OCI-LY7 (cell line): ENCODE measurements around the gene PRSS38. TPM values are rescaled to one million over a fixed set of nuclear protein-coding genes. Genes with fewer than 3 reads are reported as not detected.

Experiments used
- BruUV-seq: library from RNA; stranded (reverse); fragments of 400-500 nt; replicated peaks from 2 replicates; lab custom pipeline; 2021; lab: Mats Ljungman, UMichigan
- CTCF ChIA-PET: fragments of 300-600 bp; sonication (Branson Sonifier 250); formaldehyde crosslinking; loops from one replicate; lab custom pipeline; 2022; ENCODE audit warnings: antibody characterized with exemption; ENCODE audit not compliant: unreplicated experiment; lab: Charles Lee
- POLR2A ChIA-PET: fragments of 300-600 bp; sonication (Branson Sonifier 250); formaldehyde crosslinking; loops from one replicate; lab custom pipeline; 2022; ENCODE audit warnings: antibody characterized with exemption; lab: Charles Lee
- DNase-seq: peaks from one replicate; pipeline ENCODE4 v3.0.0-alpha.2; 2015; ENCODE audit warnings: low spot score
- H2AFZ ChIP-seq: fragments of 200-600 bp; sonication (generic), shearing (Covaris generic); 2 replicates; pipeline ENCODE4 v1.6.1; 2014; ENCODE audit warnings: mild to moderate bottlenecking, antibody characterized with exemption, low read length, moderate library complexity
- H3K27ac ChIP-seq: fragments of 200-600 bp; sonication (generic); 2 replicates; pipeline ENCODE4 v1.5.1; 2014; ENCODE audit warnings: mixed run types, low read depth, mild to moderate bottlenecking, moderate library complexity, low read length, inconsistent platforms; ENCODE audit not compliant: poor library complexity, severe bottlenecking
- H3K36me3 ChIP-seq: fragments of 200-600 bp; sonication (generic); 2 replicates; pipeline ENCODE4 v1.6.1; 2014; ENCODE audit warnings: mild to moderate bottlenecking, antibody characterized with exemption, low read length, moderate library complexity, mixed read lengths; ENCODE audit not compliant: insufficient read depth
- H3K4me1 ChIP-seq: fragments of 200-600 bp; sonication (generic); 2 replicates; pipeline ENCODE4 v1.5.1; 2014; ENCODE audit warnings: mild to moderate bottlenecking, low read length; ENCODE audit not compliant: insufficient read depth, poor library complexity, severe bottlenecking
- H3K4me2 ChIP-seq: fragments of 200-600 bp; sonication (generic); 2 replicates; pipeline ENCODE4 v1.6.1; 2014; ENCODE audit warnings: mild to moderate bottlenecking, low read length
- H3K4me3 ChIP-seq: fragments of 200-600 bp; sonication (generic); 2 replicates; pipeline ENCODE4 v1.5.1; 2014; ENCODE audit warnings: mild to moderate bottlenecking, low read depth, low read length; ENCODE audit not compliant: poor library complexity, severe bottlenecking
- H3K79me2 ChIP-seq: fragments of 200-600 bp; sonication (generic); 2 replicates; pipeline ENCODE4 v1.6.1; 2016; ENCODE audit warnings: low read depth, mild to moderate bottlenecking, low read length, moderate library complexity, mixed read lengths; ENCODE audit not compliant: insufficient read depth
- H3K9me2 ChIP-seq: fragments of 200-600 bp; sonication (generic); 2 replicates; pipeline ENCODE4 v1.6.1; 2016; ENCODE audit warnings: mild to moderate bottlenecking, low read length, mixed read lengths; ENCODE audit not compliant: insufficient read depth
- H3K9me3 ChIP-seq: fragments of 200-600 bp; sonication (generic); 2 replicates; pipeline ENCODE4 v1.6.1; 2014; ENCODE audit warnings: mild to moderate bottlenecking, mixed run types, low read length, mixed read lengths
- H4K20me1 ChIP-seq: fragments of 200-600 bp; sonication (generic); 2 replicates; pipeline ENCODE4 v1.6.1; 2014; ENCODE audit warnings: mild to moderate bottlenecking, antibody characterized with exemption, low read length, moderate library complexity, mixed read lengths; ENCODE audit not compliant: insufficient read depth
- EZH2phosphoT487 ChIP-seq: fragments of 200-600 bp; sonication (generic); IDR thresholded peaks from 2 replicates; pipeline ENCODE4 v1.6.1; 2018; ENCODE audit warnings: low read depth, borderline replicate concordance, mild to moderate bottlenecking, mixed run types, antibody characterized with exemption, low read length, moderate library complexity, mixed read lengths
- intact Hi-C: fragments of 100-400 bp; cut with micrococcal nuclease; formaldehyde crosslinking; loops from one replicate; pipeline ENCODE4 v1.10.0; 2022; ENCODE audit not compliant: unreplicated experiment
- total RNA-seq, 2 experiments: library from RNA; depleted of rRNA in 1 of 2; stranded (reverse); fragments of >200 nt in 1 of 2; shearing (Covaris generic) in 1 of 2; gene quantifications; 2 replicates each; pipeline ENCODE4 v1.2.3, GENCODE V29; 2014 to 2022
- TF ChIP-seq, protein P1 (sequence below): fragments of 200-600 bp; sonication (generic); conservative IDR thresholded peaks from 2 replicates; pipeline ENCODE4 v1.5.1; 2014; ENCODE audit warnings: mild to moderate bottlenecking, antibody characterized with exemption, low read length, moderate library complexity, mixed read lengths

PRSS38 gene
- total RNA-seq, 2 experiments from 2014 or later = not detected

GRCh38 chr1:227793948-227794816 is 21.3 kb upstream of the PRSS38 start:
- no peaks in the 10 kb centered on the region for H3K79me2 ChIP-seq
- H3K4me2 ChIP-seq = no peak overlapping the region
- H3K36me3 ChIP-seq = no peaks in the 10 kb centered on the region
- no TSS peak for BruUV-seq
- no peak overlapping the region for H2AFZ ChIP-seq
- H4K20me1 ChIP-seq = no peaks in the 10 kb centered on the region
- CTCF ChIA-PET = no interaction called here
- no peaks in the 10 kb centered on the region for H3K9me3 ChIP-seq
- TF ChIP-seq, protein P1, sequence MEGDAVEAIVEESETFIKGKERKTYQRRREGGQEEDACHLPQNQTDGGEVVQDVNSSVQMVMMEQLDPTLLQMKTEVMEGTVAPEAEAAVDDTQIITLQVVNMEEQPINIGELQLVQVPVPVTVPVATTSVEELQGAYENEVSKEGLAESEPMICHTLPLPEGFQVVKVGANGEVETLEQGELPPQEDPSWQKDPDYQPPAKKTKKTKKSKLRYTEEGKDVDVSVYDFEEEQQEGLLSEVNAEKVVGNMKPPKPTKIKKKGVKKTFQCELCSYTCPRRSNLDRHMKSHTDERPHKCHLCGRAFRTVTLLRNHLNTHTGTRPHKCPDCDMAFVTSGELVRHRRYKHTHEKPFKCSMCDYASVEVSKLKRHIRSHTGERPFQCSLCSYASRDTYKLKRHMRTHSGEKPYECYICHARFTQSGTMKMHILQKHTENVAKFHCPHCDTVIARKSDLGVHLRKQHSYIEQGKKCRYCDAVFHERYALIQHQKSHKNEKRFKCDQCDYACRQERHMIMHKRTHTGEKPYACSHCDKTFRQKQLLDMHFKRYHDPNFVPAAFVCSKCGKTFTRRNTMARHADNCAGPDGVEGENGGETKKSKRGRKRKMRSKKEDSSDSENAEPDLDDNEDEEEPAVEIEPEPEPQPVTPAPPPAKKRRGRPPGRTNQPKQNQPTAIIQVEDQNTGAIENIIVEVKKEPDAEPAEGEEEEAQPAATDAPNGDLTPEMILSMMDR = no peak
- no peak for TF ChIP-seq EZH2phosphoT487
- H3K9me2 ChIP-seq = no peaks in the 10 kb centered on the region
- DNase-seq = no peak
- no peak overlapping the region for H3K27ac ChIP-seq
- intact Hi-C loops = no loop called here
- no peak overlapping the region for H3K4me3 ChIP-seq
- no peaks in the 10 kb centered on the region for H3K4me1 ChIP-seq
- POLR2A ChIA-PET = no interaction called here

- H3K4me1 ChIP-seq = no peaks in the 10 kb centered on the region
- H4K20me1 ChIP-seq = no peaks in the 10 kb centered on the region
- H3K4me2 ChIP-seq = no peak overlapping the region
- no peaks in the 10 kb centered on the region for H3K9me3 ChIP-seq
- no peaks in the 10 kb centered on the region for H3K9me2 ChIP-seq
- intact Hi-C loops = no loop called here
- no peaks in the 10 kb centered on the region for H3K79me2 ChIP-seq
- no peaks in the 10 kb centered on the region for H3K36me3 ChIP-seq
- H3K4me3 ChIP-seq = no peak overlapping the region
- ChIA-PET CTCF (interaction anchor here (0.6 kb wide), 2 partner anchors 133 to 274 kb away, joined by 4 to 7 read pairs; no protein-coding TSS in a partner anchor), POLR2A (no interaction called here)
- no TSS peak for BruUV-seq
- TF ChIP-seq, protein P1 = no peak
- no peak for TF ChIP-seq EZH2phosphoT487
- H2AFZ ChIP-seq = no peak overlapping the region
- no peak overlapping the region for H3K27ac ChIP-seq
- DNase-seq = no peak
These were observed 20.7 kb upstream of the PRSS38 start for GRCh38 chr1:227794817-227795192.

DNA sequence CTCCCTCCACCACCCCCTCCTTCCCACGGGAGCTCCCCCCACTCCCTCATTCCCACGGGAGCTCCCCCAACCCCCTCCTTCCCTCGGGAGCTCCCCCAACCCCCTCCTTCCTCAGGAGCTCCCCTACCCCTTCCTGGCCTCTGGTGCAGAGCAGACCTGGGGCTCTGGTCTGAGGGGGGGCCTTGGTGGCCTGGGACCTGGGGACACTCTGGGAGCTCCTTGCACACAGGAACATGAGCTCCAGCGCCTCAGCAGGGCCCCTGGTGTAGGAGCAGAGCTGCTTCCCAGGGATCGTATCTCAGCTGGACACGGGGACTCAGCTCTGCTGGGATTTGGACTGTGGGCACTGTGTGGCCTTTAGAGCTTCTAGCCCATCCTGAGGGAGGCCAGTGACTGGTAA is 19.7 kb upstream of the PRSS38 start:
- H4K20me1 ChIP-seq = no peaks in the 10 kb centered on the region
- TF ChIP-seq, protein P1 = no peak
- TF ChIP-seq EZH2phosphoT487 = no peak
- H3K79me2 ChIP-seq = no peaks in the 10 kb centered on the region
- no peak overlapping the region for H3K27ac ChIP-seq
- no peaks in the 10 kb centered on the region for H3K9me3 ChIP-seq
- DNase-seq = no peak
- no peaks in the 10 kb centered on the region for H3K36me3 ChIP-seq
- BruUV-seq = no TSS peak
- intact Hi-C loops = no loop called here
- no peak overlapping the region for H3K4me2 ChIP-seq
- H3K4me3 ChIP-seq = no peak overlapping the region
- H3K9me2 ChIP-seq = no peaks in the 10 kb centered on the region
- ChIA-PET CTCF (interaction anchor here (0.6 kb wide), 3 partner anchors 134 to 275 kb away, joined by 3 to 7 read pairs (median 4); no protein-coding TSS in a partner anchor), POLR2A (no interaction called here)
- H2AFZ ChIP-seq = no peak overlapping the region
- no peaks in the 10 kb centered on the region for H3K4me1 ChIP-seq
